Mesodermal cell (in vitro differentiated cells): ENCODE data around the gene JMJD1C.

Source experiments
- H3K27ac ChIP-seq: 2 replicates; pipeline ENCODE4 v1.7.0; 2013; ENCODE audit warnings: mild to moderate bottlenecking, low read depth, low read length, moderate library complexity; ENCODE audit not compliant: severe bottlenecking
- H3K36me3 ChIP-seq: 2 replicates; pipeline ENCODE4 v1.7.1; 2013; ENCODE audit warnings: mild to moderate bottlenecking, low read length, moderate library complexity; ENCODE audit not compliant: control insufficient read depth, insufficient read depth
- H3K4me1 ChIP-seq: one replicate; pipeline ENCODE4 v1.7.1; 2013; ENCODE audit warnings: mild to moderate bottlenecking, low read length; ENCODE audit not compliant: insufficient read depth, control insufficient read depth, poor library complexity, severe bottlenecking
- H3K4me3 ChIP-seq: 2 replicates; pipeline ENCODE4 v1.7.0; 2013; ENCODE audit warnings: low read length, control low read depth, mild to moderate bottlenecking; ENCODE audit not compliant: insufficient read depth, poor library complexity, severe bottlenecking; ENCODE audit errors: extremely low read depth
- H3K9me3 ChIP-seq: 2 replicates; pipeline ENCODE4 v1.7.1; 2013; ENCODE audit warnings: mild to moderate bottlenecking, low read length, moderate library complexity; ENCODE audit not compliant: control insufficient read depth
- WGBS, 2 experiments: methylation state at CpG; one replicate each; pipeline ENCODE4 v1.1.5; 2013; ENCODE audit warnings: missing lambda C conversion rate in 2 of 2; ENCODE audit not compliant: insufficient coverage in 2 of 2; 5-methylcytosine and 5-hydroxymethylcytosine counted together

JMJD1C gene

DNA sequence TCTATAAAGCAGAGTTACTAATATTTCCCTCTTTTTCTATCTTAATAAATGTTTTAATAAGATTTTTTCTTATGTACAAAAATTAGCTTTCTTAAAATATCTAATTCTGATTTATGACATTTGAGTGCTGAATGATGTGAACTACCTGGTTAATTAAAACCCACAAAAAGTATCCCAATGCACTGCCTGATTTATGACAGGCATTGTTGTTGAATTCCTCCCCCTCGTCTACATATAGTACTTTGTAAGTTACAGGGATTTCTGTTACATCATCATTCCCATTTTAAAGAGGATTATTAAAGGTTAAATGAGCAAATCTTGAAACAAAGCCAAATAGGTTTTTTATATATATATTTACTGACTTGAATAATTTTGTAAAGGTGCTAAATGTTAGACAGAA is 241.5 kb downstream of the JMJD1C start:
- peaks cover 25% of the 10 kb centered on the region for H3K36me3 ChIP-seq
- H3K4me3 ChIP-seq, result no peak overlapping the region
- WGBS, 2 experiments, result no CpG with 5 or more reads among the region's 1 CpG
- no peaks in the 10 kb centered on the region for H3K9me3 ChIP-seq
- peaks cover 4% of the 10 kb centered on the region for H3K4me1 ChIP-seq
- H3K27ac ChIP-seq, result no peak overlapping the region

DNA sequence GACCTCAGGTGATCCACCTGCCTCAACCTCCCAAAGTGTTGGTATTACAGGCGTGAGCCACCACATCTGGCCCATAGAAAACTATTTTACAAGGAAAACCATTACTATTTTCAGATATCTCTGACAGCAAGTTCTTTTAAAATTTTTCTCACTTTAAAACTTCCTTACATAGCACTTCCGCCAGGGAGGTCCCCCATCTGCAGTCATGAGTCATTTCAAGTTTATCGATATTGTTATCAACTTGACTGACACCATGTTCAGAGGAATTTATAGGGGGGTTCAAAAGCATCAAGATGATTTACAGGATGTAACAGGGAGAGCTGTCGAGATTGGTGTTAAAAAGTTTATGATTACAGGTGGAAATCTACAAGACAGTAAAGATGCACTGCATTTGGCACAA is 243.8 kb downstream of the JMJD1C start:
- Histone ChIP-seq H3K4me3 (no peak overlapping the region), H3K9me3 (no peaks in the 10 kb centered on the region), H3K36me3 (peaks cover 20% of the 10 kb centered on the region), H3K4me1 (peaks cover 4% of the 10 kb centered on the region), H3K27ac (no peak overlapping the region)
- 93 to 94% methylated on average over 2 of the region's 4 CpGs for WGBS, 2 experiments

DNA sequence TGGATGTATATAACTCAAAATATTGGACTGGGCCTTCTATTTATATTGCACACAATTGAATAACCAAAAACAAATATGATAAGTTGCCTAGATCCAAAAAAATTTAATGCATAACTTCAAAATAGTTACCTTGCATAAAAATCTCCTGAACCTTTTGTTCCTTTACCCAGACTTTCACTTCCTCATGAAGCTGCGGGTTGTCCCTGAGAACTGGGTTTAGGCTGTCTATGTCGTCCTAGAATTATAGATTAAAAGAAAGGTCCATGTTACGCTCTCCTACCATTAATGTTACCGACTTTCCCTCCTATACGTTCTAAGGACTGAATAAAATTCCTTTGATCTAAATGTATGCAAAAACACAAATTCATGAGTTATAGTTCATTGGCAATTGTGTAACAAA is 246.0 kb downstream of the JMJD1C start:
- Histone ChIP-seq H3K36me3 (peaks cover 30% of the 10 kb centered on the region), H3K4me1 (no peaks in the 10 kb centered on the region), H3K27ac (no peak overlapping the region), H3K9me3 (no peaks in the 10 kb centered on the region), H3K4me3 (no peak overlapping the region)
- WGBS, 2 experiments, result 100% methylated on average over 1 to 2 of the region's 5 CpGs

DNA sequence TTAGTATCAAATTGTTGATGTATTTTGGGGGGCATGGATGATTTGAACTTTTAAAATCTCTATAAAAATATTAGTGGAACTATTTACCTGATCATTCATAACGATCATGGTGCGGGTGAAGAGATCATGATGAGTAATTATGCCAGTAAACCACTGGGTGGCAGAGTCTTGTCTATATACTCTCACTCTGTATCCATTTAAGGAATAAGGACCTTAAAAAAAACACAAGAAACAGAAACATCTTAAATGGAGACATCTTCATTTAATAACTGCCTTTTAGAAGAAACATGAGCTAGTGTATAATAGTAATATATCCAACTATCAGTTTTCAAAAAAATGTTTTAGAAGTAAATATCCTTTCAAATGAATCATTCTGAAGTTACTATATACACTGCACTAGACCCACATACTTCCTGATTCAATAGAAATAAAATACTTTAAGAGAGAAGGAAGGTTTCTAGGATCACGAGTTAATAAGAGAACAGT is 248.6 kb downstream of the JMJD1C start:
- WGBS, 2 experiments, result 50% methylated on average over 1 of the region's 3 CpGs; no CpG with 5 or more reads in 1 of the 2 experiments
- H3K27ac ChIP-seq, result no peak overlapping the region
- no peak overlapping the region for H3K4me3 ChIP-seq

DNA sequence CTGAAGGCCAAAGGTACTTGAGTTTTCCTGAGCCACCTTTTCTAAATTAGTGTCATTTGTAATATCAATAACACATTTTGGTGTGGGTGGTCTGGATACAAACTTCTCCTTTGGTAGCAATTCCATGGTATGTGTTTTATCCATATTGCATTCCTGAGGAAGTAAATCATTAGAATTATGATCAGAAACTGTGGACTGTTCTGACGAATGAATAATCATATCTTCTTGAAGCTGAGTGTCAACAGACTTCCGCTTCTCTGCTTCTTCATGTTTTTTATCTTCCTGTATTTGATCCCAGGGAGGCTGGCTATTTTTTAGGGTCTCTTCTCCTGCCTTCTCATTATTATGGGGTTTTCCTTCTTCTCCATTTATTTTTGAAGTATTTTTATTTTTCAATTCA is 251.2 kb downstream of the JMJD1C start:
- Histone ChIP-seq H3K9me3 (no peaks in the 10 kb centered on the region), H3K4me1 (no peaks in the 10 kb centered on the region), H3K27ac (no peak overlapping the region), H3K36me3 (peaks cover 54% of the 10 kb centered on the region), H3K4me3 (no peak overlapping the region)
- WGBS, 2 experiments, result 83% methylated on average over 1 of the region's 2 CpGs; no CpG with 5 or more reads in 1 of the 2 experiments

More for the DNA sequence above, 248.6 kb downstream of the JMJD1C start:
- no peaks in the 10 kb centered on the region for H3K4me1 ChIP-seq
- peaks cover 47% of the 10 kb centered on the region for H3K36me3 ChIP-seq
- H3K9me3 ChIP-seq, result no peaks in the 10 kb centered on the region

DNA sequence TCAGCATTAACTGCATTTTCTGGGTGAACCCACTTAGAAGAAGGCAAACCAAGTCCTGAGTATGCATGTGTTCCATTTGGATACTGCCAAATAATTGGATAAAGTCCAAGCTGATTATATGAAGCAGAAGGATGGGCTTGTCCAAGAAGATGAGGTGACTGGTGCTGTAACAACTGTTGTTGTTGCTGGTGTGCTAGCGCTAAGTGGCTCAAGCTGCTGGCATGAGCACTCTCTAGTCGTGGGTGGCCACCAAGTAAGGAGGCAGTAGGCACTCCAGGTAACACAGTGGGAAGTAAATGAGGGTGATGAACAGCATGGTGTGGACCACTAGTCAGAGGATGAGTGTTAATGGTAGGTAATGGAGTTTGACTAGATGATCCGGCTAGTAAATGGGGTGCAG is 252.3 kb downstream of the JMJD1C start:
- H3K9me3 ChIP-seq, result no peaks in the 10 kb centered on the region
- no peak overlapping the region for H3K4me3 ChIP-seq
- WGBS, 2 experiments, result 94 to 95% methylated on average over 3 of the region's 3 CpGs
- H3K27ac ChIP-seq, result no peak overlapping the region
- peaks cover 56% of the 10 kb centered on the region for H3K36me3 ChIP-seq
- peaks cover 2% of the 10 kb centered on the region for H3K4me1 ChIP-seq

DNA sequence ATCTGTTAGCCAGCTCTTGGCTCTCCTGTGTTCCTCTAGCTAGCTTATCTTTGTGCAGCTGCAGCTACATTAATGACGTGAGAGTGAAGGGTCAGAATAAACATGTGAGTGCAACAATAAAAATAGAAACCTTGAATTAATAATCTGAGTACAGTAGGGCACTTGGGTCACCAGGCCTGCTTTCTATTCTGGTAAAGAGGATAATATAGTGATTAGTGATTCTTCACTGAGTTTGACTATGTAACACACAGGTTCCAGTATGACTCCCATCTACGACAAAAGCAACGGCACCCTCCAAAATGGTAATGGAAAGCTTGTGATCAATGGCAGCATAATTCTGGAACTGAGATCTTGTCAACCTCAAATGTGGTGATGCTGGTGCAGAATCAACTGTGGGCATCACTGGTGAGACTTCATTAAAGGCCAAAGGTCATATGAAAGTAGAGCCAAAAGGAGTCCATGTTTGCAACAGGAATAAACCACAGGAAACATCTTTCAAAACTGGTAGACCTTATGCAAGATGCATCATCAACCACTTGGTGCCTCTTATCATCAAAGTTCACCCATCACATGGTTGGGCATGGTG is 255.1 kb downstream of the JMJD1C start:
- Histone ChIP-seq H3K9me3 (no peaks in the 10 kb centered on the region), H3K4me1 (peaks cover 11% of the 10 kb centered on the region), H3K4me3 (no peak overlapping the region), H3K36me3 (peaks cover 75% of the 10 kb centered on the region), H3K27ac (no peak overlapping the region)
- WGBS, 2 experiments, result 93 to 100% methylated on average over 2 of the region's 3 CpGs

DNA sequence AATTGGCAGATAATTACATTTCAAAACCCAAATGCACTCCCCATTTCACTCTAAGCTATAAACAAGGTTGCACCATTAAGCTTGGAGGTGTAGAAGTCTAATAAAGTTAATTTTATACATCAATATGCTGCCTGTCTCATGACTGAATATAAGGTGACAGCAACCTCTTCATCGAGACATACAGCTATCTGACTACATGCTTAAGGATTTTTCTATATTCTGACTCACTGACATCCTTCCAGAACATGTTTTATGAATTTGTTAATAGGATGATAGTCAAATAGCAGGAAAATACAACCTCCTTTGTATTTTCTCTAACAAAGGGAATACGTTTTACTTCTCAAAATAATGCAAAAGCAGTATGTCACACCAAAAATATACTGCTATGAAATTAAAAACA is 256.1 kb downstream of the JMJD1C start:
- Histone ChIP-seq H3K36me3 (peaks cover 74% of the 10 kb centered on the region), H3K9me3 (no peaks in the 10 kb centered on the region), H3K4me3 (no peak overlapping the region), H3K4me1 (peaks cover 11% of the 10 kb centered on the region), H3K27ac (no peak overlapping the region)
- WGBS, 2 experiments, result 100% methylated on average over 1 of the region's 2 CpGs; no CpG with 5 or more reads in 1 of the 2 experiments

DNA sequence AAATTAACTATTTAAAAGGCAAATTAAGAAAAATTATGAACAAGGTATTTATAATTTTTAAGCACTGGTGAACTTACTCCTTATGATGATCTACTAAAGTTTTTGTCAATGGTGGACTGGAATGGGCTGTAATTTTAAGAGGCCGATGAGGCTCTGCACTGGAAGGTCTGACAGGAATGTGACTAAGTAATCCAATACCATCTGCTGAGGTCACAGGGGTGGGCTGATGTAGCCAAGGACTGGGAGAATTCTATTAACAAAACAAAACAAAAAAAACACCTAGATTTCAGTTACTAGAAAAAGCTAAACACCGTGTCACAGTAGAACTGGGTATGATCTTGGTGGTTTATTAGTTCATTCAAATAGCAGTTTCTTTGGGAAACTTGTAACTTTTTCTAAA is 256.8 kb downstream of the JMJD1C start:
- Histone ChIP-seq H3K4me3 (no peak overlapping the region), H3K4me1 (peaks cover 11% of the 10 kb centered on the region), H3K36me3 (peaks cover 73% of the 10 kb centered on the region), H3K9me3 (no peaks in the 10 kb centered on the region), H3K27ac (no peak overlapping the region)
- no CpG with 5 or more reads among the region's 2 CpGs for WGBS, 2 experiments

DNA sequence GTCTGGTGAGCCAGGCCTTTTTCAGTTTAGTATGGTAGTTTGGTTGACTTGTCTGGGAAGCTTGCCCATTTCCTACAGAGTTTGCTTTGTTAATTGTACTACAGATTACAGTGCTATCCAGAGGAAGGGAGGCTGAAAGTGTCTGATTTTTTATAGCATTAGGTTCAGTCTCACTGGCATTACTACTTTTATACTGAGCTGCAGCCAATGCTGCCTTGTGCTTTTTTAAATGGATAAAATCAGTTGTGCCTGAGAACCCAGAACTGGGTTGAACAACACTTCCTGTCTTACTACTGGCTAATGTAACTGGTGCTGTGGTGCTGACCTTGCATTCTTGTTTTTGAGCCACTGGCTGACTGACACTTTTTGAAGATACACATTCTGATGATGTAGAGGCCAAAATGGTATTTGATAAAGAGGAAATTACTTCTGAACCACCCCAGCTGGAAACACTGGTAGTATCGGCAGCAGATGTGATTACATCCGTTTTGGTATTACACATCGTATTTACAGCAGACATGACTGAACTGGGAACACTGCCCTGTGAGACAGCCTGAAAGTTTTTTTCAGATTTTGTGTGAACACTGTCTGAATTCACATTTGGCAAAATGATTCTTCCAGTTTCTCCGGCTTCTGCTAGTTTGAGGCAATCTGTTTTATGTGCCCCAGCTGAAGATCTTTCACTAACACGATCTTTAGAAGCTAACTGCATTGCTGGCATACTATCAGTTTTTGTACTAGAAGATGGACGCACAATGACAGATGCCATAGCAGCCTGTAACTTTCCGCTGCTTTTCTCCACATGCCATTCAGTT is 258.6 kb downstream of the JMJD1C start:
- WGBS, 2 experiments, result 87 to 90% methylated on average over 7 of the region's 7 CpGs

DNA sequence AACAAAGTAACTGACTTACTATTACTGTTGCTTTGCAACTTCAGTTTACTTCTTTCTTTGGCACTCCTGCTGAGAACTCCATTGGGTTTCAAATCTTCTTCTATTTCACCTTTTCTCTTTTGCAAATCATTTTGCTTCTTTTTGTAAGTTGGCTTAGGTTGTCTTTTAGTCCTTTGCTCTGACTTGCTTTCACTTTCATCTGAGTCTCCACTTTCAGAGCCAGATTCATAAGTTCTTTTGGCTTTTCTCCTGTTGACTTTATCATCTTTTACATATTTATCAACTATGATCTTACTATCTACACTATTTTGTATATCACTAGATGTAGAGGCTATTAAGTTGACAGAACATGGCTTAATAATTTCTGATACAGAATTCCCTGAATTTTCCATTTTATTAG is 259.2 kb downstream of the JMJD1C start:
- H3K9me3 ChIP-seq, result no peaks in the 10 kb centered on the region
- peaks cover 11% of the 10 kb centered on the region for H3K4me1 ChIP-seq
- peaks cover 68% of the 10 kb centered on the region for H3K36me3 ChIP-seq
- H3K4me3 ChIP-seq, result no peak overlapping the region
- H3K27ac ChIP-seq, result peak overlapping the region; percentile 13

More for the DNA sequence above, 258.6 kb downstream of the JMJD1C start:
- Histone ChIP-seq H3K27ac (peak overlapping the region; percentile 41), H3K36me3 (peaks cover 68% of the 10 kb centered on the region), H3K9me3 (no peaks in the 10 kb centered on the region), H3K4me1 (peaks cover 11% of the 10 kb centered on the region), H3K4me3 (no peak overlapping the region)
